Measurements from ENCODE around the gene ITGB5. TPM values are rescaled to one million over a fixed set of nuclear protein-coding genes. Genes with fewer than 3 reads are reported as not detected.

ITGB5 gene
- polyA plus RNA-seq, 2 of the 4 experiments (the other 2 are of a cell fraction): 201 to 260 TPM

- TF ChIP-seq GATA3 (IDR thresholded peaks at IDR 0.05; ENCODE audit: borderline replicate concordance) (no peak; the same call in 1 of the 2 replicates), ZC3H11A (IDR thresholded peaks at IDR 0.05) (no peak)
Observed at GRCh38 chr3:124761250-124761796, 125.8 kb downstream of the ITGB5 start (continued).

GRCh38 chr3:124760601-124761000 lies 126.6 kb downstream of the ITGB5 start:
- ATAC-seq (peak; percentile 44 to 51; a peak in 4 of 6 replicates), FAIRE-seq (no peak), DNase-seq (ENCODE audit: low read depth in 1 of 2, low spot score in 1 of 2) (peak in 1 of 2 experiments; percentile 38)
- Histone ChIP-seq H3K9me3 (no peaks in the 10 kb centered on the region), H3K27ac (peak overlapping the region; percentile 60 to 75; a peak in 5 of 6 replicates), H3K4me2 (peak overlapping the region; percentile 58; the same call in 2 of the 3 replicates), H3K4me3 (no peak overlapping the region), H3K4me1 (peaks cover 28% of the 10 kb centered on the region)
- no peak for TF ChIP-seq FOSB (CRISPR knock-in tag; IDR thresholded peaks at IDR 0.05)
- TF ChIP-seq KDM1A (IDR thresholded peaks at IDR 0.05; ENCODE audit: low read depth): no peak
- TF ChIP-seq EHF (CRISPR knock-in tag; IDR thresholded peaks at IDR 0.05): no peak
- no peak for TF ChIP-seq MYC (IDR thresholded peaks at IDR 0.05; ENCODE audit: borderline replicate concordance, low read length)
- TF ChIP-seq HMGXB4 (CRISPR knock-in tag; IDR thresholded peaks at IDR 0.05; ENCODE audit: borderline replicate concordance): no peak
- TF ChIP-seq PHF8 (IDR thresholded peaks at IDR 0.05; ENCODE audit: borderline replicate concordance, low read depth): no peak
- TF ChIP-seq HOXA7 (CRISPR knock-in tag; IDR thresholded peaks at IDR 0.05): no peak
- 0 out of 2 replicates have a peak, but pooled peaks have one; percentile 59 for TF ChIP-seq POLR2AphosphoS2 (conservative IDR thresholded peaks at IDR 0.05; ENCODE audit: low read length)
- ChIA-PET POLR2A (interaction anchor here (0.6 to 1.7 kb wide), 7 partner anchors 11 to 199 kb away, joined by 3 to 10 read pairs (median 4); partner anchors contain the start of gene ITGB5), CTCF (interaction anchor here (0.5 to 15.7 kb wide), 70 partner anchors 9 to 1096 kb away, joined by 3 to 352 read pairs (median 5); partner anchors contain the start of genes ITGB5, MUC13 and UMPS)
- 46% methylated on average over 2 of the region's 2 CpGs for WGBS (ENCODE audit: missing lambda C conversion rate)

- DNase-seq (ENCODE audit: low read depth in 1 of 2, low spot score in 1 of 2): no peak
- Histone ChIP-seq H3K27ac (peak overlapping the region; percentile 60 to 75; a peak in 4 of 6 replicates), H3K4me3 (no peak overlapping the region), H3K4me1 (peaks cover 28% of the 10 kb centered on the region), H3K9me3 (no peaks in the 10 kb centered on the region), H3K4me2 (no peak overlapping the region)
- POLR2A ChIA-PET: interaction anchor here (0.6 to 1.6 kb wide), 3 partner anchors 53 to 200 kb away, joined by 3 to 4 read pairs (median 4); partner anchors contain the start of gene ITGB5
- WGBS (ENCODE audit: missing lambda C conversion rate): 91% methylated on average over 10 of the region's 14 CpGs
- CTCF ChIA-PET: interaction anchor here (0.6 to 15.7 kb wide), 32 partner anchors 11 to 827 kb away, joined by 3 to 352 read pairs (median 8); partner anchors contain the start of genes ITGB5 and MUC13
- ATAC-seq: peak; percentile 6 to 9; a peak in 4 of 6 replicates
- FAIRE-seq: no peak
- TF ChIP-seq ELK1 (IDR thresholded peaks at IDR 0.05; ENCODE audit: low read depth, low read length) (no peak), CBX8 (IDR thresholded peaks at IDR 0.05) (no peak), TFCP2L1 (CRISPR knock-in tag; IDR thresholded peaks at IDR 0.05) (no peak), MAZ (IDR thresholded peaks at IDR 0.05; ENCODE audit: borderline replicate concordance, low read depth, low read length) (no peak), CEBPB (IDR thresholded peaks at IDR 0.05) (no peak), CHD4 (IDR thresholded peaks at IDR 0.05; ENCODE audit: borderline replicate concordance) (no peak), SREBF2 (IDR thresholded peaks at IDR 0.05) (no peak), HOXB13 (CRISPR knock-in tag; IDR thresholded peaks at IDR 0.05; ENCODE audit: low read depth) (no peak), ZSCAN20 (CRISPR knock-in tag; IDR thresholded peaks at IDR 0.05) (no peak), ZFP36 (IDR thresholded peaks at IDR 0.05; ENCODE audit: borderline replicate concordance, partially characterized antibody) (no peak), USF2 (IDR thresholded peaks at IDR 0.05) (no peak), MAX (IDR thresholded peaks at IDR 0.05) (no peak), POLR2A (IDR thresholded peaks at IDR 0.05; ENCODE audit: low read length) (no peak), EHF (CRISPR knock-in tag; IDR thresholded peaks at IDR 0.05) (no peak)
Observed at GRCh38 chr3:124759666-124760401, 127.3 kb downstream of the ITGB5 start.
